Measurements from ENCODE around the gene UBE2E3.
"Not testable (repeated sequence)": the region's sequence is repeated elsewhere in the genome, so short reads cannot be mapped to it uniquely, and the experiment has no call there.

The UBE2E3 gene

GRCh38 chr2:180980106-180980942 is at the start of gene UBE2E3:
Gene UBE2E3, plus strand, starts transcription at chr2:180980605. Its CDS starts 1,438 bp downstream, at chr2:180982043.
- DNase-seq, result no peak

GRCh38 chr2:180931841-180932240 is 48.6 kb upstream of the UBE2E3 start:
- DNase-seq, result no peak

DNA sequence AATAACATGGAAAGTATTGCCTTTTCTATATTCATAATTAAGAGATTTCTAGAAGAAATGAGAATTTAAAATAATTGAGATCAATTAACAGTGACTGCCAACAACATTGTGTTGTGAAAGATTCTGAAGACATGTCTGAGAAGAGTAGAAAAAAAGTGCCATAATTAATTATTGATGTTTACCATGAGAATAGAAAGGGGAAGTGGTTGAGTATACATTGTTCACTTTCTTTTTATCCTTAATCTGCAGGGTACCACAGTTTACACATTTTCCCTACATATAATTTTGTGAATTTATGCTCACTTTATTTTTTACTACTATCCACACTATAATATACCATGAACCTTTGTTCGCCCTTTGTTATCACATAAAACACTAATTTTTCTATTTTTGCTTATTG is 47.1 kb upstream of the UBE2E3 start:
- DNase-seq, result no peak

DNA sequence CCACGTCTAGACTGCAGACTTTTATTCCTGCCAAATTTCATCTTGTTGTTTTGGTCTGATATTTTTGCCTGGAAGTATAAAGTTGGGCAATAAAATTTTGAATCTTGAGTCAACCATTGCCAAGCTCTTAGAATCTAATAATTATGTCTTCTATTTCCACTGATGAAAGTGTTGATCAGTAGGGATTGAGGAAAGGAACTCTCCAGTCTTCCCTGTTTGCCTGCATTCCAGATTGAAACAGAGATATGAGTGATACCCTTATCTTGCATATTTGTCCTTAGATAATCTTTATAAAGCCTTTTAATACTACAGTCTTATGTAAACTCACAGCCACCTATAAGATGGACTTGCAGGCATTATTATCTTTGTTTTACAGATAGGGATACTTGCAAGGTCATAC is 45.5 kb upstream of the UBE2E3 start:
- no peak for DNase-seq

GRCh38 chr2:180937480-180937879 is 42.9 kb upstream of the UBE2E3 start:
- DNase-seq, result not testable (repeated sequence)

DNA sequence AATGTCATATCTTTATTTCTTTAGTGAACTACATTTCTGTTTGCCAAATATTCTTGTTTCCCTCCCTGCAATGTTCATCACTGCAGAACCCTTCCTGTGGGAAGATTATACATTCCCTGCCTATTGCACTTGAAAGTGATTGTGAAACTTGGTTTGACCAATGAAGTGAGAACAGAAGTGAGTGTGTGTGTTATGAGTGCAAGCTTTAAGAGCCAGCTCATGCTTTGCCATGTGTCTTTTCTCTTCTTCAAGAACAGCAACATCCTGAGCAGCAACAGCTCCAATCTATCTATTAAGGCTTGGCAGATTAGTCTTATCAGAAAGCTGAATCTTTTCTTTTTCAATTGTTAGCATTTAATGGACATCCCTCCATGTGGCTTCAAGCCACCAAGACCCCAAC is 42.0 kb upstream of the UBE2E3 start:
- DNase-seq, result no peak

DNA sequence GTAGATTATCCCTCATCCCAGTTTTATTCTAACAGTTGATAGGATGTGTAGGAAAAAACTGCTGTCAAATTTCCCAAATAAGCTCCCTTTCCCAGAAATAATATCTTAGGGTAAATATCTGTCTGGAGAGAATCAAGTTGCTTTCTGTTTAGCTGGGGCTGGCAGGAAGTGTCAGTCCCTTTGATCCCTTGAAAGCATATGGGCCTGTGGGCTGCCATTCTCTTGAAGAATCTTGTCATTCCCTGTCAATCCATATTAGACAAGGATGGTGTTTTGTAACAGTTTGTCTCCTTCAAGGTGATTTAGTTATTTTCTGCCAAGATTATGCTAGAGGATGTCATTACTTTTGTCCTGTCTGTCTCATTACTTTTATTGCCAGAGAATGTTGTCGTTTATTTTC is 37.1 kb upstream of the UBE2E3 start:
- DNase-seq, result no peak

DNA sequence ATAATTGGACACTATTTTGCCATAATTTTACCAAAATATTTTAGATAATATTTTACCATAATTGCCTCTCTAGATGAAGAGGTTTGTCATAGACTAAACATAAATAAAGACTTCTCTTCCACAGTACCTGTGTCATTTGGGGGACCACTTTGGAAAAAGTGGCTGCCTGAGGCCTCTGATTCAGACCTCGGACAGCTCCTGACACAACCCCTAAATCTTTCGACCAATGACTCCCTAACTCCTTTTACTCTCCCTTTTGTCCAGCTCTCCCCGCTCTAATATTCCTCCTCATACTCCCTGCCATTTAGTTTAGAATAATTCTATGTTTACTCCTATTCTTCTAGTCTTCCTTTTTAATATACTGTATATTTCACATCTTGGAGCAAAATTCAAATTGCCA is 36.0 kb upstream of the UBE2E3 start:
- DNase-seq, result no peak

DNA sequence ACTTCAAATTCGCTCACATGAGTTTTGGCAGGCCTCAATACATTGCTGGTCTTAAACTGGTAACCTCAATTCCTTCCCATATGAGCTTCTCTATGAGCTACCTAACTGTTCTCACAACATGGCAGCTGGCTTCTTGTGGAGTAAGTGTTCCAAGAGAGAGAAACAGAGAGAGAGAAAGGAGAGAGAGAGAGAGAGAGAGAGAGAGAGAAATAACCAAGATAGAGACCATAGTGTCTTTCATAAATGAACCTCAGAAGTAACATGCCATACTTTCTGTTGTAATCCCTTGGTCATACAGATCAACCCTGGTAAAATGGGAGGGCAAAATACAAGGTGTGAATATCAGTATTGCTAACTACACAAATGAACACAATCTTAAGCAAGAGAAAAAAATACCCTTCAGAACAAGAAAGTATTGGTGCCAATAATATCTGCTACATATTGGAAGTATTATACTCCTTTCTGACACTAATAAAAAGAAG is 33.2 kb upstream of the UBE2E3 start:
- DNase-seq, result no peak

DNA sequence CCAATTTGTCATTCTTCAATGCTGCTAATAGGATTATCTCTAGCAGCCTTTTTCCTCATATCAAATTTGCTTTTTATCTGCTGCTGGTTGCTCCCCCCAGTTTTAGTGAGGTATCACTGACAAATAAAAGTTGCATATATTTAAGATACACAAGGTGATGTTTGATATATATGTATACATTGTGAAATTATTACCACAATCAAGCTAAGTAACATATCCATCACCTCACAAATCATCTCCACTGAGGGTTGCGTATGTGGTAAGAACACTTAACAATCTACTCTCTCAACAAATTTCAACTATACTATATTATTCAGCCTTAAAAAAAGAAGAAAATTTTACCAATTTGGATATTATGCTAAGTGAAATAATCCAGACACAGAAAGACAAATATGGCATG is 30.5 kb upstream of the UBE2E3 start:
- no peak for DNase-seq

GRCh38 chr2:180952082-180952481 is 28.3 kb upstream of the UBE2E3 start:
- DNase-seq, result no peak

DNA sequence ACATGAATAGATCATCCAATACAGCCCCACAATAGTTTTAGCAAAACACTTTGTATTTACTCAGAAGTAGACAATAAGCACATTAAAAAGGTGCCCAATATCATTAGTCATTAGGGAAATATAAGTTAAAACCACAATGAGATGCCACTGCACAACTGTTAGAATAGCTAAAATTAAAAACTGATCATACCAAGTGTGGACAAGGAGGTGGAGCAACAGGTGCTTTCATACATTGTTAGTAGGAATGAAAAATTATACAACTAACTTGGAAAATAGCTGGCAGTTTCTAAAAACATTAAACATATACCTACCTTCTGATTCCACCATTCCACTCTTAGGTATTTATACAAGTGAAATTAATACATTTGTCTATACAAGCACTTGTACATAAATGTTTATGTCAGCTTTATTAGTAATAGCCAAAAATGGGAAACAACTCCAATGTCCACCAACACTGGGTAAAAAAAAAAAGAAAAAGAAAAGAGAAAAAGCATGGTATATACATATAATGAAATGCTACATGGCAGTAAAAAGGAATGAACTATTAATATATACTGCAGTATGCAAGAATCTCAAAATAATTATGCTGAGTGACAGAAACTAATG is 27.6 kb upstream of the UBE2E3 start:
- DNase-seq, result no peak

- DNase-seq, result no peak
These were observed 26.9 kb upstream of the UBE2E3 start for GRCh38 chr2:180953550-180953949.

GRCh38 chr2:180955101-180955500 is 25.3 kb upstream of the UBE2E3 start:
- DNase-seq, result no peak

DNA sequence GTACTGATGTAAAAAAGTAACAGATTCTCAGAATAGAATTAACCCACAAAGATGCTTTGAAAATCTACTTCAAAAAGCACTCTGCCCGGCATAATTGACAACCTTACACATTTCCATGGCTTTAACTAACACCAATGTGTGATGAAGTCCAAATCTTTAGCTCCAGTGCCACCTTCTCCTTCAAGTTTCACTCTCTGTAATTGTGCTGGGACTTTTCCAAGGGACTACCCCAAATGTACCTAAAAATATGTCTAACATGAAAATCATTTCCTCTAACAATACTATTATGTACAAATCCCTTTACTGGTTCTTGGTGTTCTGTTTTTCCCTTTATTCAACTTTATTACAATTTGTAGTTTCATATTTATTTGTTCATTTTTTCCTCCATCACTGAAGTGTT is 20.6 kb upstream of the UBE2E3 start:
- no peak for DNase-seq

- no peak for DNase-seq
These were observed 19.4 kb upstream of the UBE2E3 start for GRCh38 chr2:180960982-180961381.

DNA sequence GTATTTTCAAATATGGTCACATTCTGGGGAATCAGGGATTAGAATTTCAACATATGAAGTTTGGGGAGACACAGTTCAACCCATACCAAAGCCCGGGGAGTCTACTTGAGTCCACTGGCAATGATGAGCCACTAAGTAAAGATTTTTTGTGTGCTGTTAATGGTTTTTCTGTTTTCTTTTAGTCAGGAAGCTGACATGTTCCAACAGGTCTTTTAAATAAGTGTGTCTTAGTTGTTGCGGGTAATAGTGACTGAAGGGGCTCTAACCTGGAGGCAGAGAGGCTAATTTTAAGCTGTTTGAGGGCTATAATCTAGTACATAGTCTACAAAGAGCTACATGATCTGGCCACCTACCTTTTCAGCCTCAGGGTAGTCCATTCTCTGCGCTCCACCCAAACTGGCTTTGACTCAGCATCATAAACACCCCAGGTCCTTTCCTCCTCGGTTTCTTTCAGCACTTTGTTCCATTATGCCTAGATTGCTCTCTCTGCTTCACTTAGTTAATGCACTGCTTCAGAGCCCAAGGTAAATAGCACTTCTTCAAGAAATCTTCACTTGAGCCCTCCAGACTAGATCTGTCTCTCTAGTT is 17.6 kb upstream of the UBE2E3 start:
- DNase-seq, result no peak

- DNase-seq, result no peak
These were observed 14.0 kb upstream of the UBE2E3 start for GRCh38 chr2:180966378-180966777.

DNA sequence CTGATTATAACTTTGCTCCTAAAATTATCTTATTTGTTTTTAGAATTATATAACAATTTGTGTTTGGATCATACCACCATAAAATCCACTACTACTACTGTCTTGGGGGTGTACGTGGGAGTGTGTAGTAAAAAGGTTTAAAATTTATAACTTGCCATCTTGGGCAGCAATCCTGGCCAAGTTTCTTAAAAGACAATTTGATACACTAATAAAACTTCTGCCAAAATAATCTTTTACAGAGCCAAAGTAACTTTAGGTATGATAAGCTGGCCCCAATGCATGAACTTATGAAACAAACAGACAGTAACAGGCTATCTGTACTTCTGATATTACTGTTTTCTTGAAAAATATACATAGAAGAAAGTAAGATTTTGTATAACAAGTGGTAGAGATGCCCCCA is 11.3 kb upstream of the UBE2E3 start:
- no peak for DNase-seq

DNA sequence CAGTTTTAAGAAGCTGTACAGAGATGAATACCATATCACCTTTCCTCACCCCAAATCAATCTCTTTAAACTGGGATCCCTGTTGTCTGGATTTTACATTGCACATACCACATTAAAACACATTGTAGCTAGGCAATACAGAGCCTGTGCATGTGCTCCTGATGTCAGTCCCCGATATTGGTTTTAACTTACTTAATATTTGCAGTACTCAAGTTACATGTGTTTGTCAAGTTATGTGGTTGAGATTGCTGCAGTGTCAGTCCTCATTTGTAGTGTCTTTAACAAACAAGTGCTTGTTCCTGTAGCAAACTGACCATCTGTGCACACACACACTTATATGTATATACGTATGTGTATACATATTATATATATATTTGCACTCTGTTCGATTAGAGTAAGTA is 10.4 kb upstream of the UBE2E3 start:
- DNase-seq, result no peak

DNA sequence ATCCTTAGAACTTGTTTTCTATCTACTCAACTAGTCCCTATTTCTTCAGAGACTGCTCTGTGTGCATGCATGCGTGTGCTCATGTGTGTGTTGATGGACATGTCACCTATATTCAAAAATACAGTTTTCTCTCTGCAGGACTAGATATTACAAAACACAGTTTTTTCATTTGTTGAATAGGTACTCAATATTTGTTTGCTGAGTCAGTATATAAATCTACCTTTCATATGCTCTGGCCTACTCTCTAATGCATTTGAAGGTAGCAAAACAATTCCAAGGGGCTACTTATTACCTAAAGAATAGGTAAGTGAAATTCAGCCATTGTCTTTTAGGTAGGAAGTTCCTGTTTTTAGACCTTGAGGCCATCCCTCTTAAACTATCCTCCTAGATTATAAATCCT is 8.6 kb upstream of the UBE2E3 start:
- DNase-seq, result no peak

DNA sequence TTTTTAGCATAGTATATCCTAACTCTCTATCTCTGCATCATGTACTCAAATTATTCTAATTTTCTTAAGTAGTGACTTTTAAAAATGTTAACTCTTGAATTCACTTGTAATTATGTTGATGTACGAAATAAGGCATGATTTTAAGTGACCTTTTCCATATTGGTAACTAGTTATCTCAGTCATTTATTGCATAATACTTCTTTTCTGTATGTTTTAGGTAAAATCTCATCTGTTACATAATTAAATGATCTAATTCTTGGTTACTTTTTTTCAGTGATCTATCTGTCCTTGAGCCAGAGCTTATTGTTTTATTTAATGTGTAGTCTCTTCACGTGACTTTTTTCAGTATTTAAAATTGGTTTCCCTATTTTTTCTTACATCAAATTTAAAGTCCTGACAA is 4.8 kb upstream of the UBE2E3 start:
- no peak for DNase-seq

DNA sequence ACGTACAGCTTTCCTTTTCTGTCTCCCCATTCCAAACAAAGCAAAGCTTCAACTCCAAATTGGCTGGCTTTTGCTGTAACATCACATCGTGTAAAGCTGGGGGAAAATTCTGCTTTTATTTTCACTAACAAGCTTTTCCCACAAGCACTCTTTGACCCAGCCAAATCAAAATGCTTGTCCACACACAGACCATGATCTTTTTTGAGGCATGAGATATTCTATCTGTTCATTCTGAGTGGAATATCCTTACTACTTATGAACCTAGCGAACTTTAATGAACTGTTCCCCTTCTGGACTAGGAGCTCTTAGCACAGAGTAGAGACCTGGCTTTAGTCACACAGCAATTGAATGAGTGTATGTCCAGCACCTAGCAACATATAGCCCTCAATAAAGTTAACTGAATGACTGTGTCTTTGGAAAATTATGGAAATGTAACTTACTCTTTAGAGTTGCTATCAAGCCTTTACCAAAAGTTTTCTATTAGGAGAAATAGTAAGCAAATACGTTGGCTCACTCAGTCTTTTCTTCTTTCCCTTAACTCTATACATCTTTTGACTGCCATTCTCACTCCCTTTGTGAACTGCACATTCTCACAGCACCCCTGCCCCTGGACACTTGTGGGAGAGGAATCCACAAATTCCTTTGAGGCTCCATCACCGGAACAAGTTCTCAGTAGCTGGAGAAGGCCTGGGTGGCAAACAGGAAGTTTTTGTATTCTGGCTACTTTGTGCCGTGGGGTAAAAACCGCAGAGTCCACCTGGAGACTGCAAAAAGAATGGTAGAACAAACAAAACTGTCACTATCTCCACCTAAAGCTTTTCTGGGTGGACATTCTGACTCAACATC is 1.3 kb upstream of the UBE2E3 start:
- no peak for DNase-seq
